ENCODE results near the gene OR2AE1.

OR2AE1 gene

DNA sequence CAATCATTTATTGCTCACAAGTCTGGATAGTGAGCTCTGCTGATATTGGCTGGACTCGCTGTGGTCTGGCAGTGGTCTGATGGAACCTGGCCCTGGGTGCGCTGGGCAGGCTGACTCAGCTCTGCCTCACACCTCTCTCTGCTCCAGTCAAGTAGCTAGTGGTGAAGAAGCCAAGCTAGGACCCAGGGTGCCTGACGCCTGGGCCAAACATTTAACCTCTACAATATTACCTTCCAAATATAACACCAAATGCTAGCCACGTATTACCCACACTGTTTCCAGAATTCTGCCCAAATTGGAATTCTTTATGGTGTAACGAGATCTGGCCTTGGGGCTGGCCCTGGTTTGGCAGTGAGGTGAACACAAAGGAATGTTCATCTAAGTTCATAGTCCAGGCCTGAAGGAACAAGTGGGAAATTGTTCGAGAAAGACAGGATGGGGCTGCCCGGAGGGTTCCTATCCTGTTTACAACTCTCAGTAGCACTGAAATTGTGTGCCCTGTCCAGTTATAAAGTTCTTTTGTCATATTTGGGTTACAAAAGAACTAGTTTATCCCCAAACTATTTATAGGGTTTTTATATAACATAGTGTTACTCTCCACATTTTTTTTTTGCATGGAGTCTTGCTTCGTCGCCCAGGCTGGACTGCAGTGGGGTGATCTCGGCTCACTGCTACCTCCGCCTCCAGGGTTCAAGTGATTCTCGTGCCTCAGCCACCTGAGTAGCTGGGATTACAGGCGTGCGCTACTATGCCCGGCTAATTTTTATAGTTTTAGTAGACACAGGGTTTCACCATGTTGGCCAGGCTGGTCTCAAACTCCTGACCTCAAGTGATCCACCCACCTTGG is 16.3 kb downstream of the OR2AE1 start:
- peak; percentile 54 for DNase-seq (ENCODE audit: low spot score)

DNA sequence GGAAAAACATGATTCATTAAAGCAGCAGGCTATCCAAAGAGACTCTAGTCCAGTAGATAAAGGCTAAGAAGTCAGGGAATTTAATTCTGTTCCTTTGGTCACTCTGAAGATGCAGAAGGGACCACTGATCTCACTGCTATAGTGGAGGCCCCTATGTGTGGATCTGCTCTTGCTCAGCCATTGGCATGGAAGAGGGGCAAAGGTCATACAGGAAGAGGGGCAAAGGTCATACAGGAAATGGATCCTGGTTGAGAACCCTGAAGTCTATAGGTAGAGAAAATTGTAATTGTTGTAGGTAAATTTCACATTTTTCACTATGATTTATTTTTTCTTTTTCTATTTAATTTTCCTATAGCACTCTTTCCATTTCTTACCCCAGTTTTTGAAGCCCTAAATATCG is 21.6 kb downstream of the OR2AE1 start:
- no peak for DNase-seq (ENCODE audit: low spot score)

GRCh38 chr7:99848420-99849216 is 28.2 kb downstream of the OR2AE1 start:
- no peak for DNase-seq (ENCODE audit: low spot score)

DNA sequence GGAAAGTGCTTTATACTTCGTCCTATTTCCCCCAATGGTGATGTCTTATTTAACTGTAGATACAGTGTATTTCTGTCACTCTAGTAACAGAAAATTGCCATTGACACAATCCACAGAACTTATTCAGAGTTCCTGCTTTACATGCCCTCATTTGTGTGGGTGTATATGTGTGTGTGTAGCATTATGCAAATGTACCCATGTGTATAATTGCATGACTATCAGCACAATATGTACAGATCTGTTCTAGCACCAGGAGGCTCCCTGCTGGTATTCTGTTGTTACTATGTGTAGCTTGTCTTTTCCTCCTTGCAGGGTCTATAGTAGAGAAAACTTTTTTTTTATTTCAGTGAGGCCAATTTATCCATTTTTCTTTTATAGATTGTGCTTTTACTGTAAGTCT is 32.5 kb downstream of the OR2AE1 start:
- DNase-seq (ENCODE audit: low spot score), result no peak

GRCh38 chr7:99843808-99844207 is 33.0 kb downstream of the OR2AE1 start:
- peak; percentile 24 for DNase-seq (ENCODE audit: low spot score)

GRCh38 chr7:99842926-99843325 is 33.9 kb downstream of the OR2AE1 start:
- no peak for DNase-seq (ENCODE audit: low spot score)

GRCh38 chr7:99840136-99840869 is 36.5 kb downstream of the OR2AE1 start:
- DNase-seq (ENCODE audit: low spot score), result no peak

DNA sequence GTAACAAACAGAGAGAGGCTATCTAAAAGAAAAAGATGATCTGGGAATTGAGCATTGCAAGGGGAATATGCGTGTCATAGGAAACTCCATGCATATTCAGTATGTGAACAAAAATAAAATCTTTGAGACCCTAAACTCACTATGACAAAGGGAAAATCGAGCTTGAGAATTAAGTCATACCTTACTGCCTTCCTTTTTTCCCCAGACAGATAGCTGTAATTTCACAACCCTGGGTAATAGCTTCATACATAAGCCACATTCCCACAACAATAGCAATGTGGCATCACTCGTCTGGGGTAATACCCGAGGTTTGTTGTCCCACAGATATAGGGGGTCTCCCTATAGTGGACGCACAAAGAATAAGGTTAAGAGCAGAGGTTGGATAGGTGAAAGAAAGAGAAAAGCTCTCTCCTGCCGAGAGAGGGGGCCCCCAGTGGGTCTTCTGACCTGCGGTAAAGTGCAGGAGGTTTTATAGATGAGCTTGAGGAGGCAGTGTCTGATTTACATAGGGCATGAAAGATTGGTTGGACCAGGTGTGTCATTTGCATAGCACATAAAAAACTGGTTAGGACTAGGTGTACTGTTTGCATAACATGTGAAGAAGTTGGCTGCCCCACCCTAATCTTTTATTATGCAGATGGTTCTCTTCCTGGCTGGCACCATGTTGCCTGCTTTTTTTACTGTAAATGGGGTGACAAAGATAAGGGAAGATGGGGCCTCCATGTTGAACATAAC is 37.4 kb downstream of the OR2AE1 start:
- DNase-seq (ENCODE audit: low spot score), result no peak

DNA sequence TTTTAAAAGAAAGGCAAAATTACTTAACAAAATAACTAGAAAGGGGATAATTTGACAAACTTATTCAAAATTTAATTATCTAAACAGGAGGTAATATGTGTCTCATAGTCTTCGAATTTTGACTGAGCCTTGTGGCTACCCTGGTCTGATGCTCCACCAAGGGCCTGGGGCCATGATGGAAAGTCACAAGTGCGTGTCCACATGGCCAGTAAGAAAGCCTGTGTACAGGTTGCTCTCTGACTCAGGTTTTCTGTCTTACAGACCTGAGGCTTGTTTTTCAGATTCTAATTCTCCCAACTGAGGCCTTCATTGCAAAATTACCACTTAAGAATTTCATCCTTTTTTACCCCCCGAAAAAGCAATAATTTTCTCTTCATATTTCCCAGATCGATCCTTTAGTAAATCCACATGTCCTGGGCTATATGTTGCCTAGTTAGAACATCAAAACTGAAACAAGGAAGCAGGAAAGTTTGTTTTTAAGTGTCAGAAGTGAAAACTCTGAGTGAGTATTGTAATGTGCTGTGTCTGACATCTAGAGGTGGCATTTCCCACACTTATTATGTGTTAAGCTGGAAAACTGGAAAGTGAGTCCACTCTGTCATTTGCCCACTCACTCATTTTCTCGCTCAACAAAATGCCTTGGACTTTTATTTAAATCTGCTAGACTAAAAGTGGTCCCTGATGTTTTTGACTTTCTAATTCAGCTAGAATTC is 39.0 kb downstream of the OR2AE1 start:
- DNase-seq (ENCODE audit: low spot score), result no peak

DNA sequence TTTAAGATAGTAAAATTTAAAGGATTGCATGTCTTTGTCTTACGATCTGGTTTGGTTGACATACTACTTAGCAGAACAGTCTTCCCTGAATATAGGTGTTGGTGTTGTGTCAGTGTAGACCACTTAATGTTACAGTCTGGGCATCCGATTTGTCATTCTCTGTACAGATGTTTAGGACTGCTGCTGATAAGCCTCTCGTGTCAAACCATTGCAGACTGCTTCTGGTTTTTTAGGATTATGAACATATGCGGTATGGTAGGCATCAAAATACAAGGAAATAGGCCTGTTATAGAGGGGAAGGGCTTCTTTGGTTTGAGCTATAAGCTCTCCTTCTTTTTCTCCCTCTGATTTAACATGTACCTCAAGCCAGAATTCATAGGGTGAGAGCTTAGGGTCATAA is 41.6 kb downstream of the OR2AE1 start:
- DNase-seq (ENCODE audit: low spot score), result no peak

DNA sequence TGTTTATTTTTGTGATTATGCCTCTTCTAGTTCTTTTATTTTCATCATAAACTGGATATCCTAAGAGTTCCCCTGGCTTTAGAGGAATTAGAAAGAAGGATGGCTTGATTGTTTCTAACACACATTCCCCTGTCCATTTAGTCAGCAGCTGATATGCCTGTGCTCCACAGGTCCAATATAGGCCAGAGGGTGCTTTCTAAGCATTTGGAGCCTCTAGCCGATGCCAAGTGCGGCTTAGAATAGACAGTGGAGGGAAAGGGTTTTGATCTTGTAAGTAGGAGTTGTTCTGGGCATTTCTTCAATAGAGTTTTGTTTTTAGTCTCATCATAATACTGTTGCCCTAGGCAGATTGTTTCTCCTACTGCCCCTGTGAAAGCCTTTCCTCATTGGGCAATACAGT is 42.5 kb downstream of the OR2AE1 start:
- DNase-seq (ENCODE audit: low spot score), result no peak

GRCh38 chr7:99833289-99833877 is 43.5 kb downstream of the OR2AE1 start:
- no peak for DNase-seq (ENCODE audit: low spot score)

DNA sequence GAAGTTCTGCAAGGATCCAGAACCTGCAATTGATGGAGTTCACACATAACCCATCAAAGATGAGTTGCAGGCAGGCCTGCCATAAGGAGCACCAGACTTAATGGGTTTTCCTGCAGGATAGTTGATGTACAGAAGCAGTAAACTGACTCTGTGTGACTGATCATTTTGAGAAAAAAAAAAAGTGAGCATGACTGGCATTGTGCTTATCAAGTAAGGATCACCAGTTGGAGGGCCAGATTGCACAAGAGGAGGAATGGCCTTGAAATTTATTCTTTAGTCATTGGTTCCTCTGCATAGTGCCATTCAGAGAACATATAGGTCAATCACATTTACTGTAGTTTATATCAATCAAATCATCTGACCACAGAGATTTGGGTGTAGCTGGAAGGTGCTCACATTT is 45.2 kb downstream of the OR2AE1 start:
- DNase-seq (ENCODE audit: low spot score), result no peak

GRCh38 chr7:99829524-99830160 is 47.2 kb downstream of the OR2AE1 start:
- no peak for DNase-seq (ENCODE audit: low spot score)

GRCh38 chr7:99828811-99829210 is 48.0 kb downstream of the OR2AE1 start:
- DNase-seq (ENCODE audit: low spot score), result no peak

DNA sequence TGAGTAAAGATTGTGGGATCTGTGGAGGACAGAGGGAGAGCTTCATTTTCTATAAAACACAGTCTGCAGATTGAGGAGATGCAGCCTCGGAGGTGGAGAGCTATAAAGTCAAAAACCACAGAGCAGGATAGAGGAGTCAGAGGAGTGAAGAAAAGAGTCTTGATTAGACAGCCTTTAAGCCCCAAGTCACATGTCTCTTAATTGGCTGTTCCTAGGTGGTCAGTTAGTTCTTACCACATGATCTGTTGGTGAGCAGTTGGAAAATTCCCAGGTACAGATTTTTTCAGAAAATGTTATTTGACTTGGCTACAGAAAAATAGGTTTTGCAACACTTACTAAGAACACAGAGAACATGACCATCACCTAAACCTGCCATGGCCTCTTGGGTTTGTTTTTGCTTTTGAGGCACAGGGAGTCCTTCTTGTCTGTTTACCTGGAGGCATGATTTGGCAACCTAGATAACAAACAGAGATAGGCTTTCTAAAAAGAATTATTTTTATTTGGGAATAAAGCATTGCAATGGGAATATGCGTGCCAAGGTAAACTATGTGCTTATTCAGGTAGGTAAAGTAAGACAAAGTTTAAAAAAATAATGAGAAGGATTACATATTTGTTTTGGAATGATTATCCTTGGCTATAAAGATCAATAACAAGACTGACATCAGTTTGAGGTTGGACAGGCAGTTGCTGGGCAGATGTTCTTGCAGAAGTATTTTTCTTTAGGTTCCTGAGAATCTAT is 49.6 kb downstream of the OR2AE1 start:
- no peak for DNase-seq (ENCODE audit: low spot score)

Data from AG08395 (cell line).